ENCODE measurements around the gene DDI2.

GRCh38 chr1:15704526-15705183 is 87.4 kb downstream of the DDI2 start:
- TF ChIP-seq CTCF (IDR thresholded peaks at IDR 0.05; ENCODE audit: poor library complexity) (no peak), EZH2 (IDR thresholded peaks at IDR 0.05; ENCODE audit: borderline replicate concordance) (no peak), EZH2phosphoT487 (IDR thresholded peaks at IDR 0.05; ENCODE audit: low read depth, severe bottlenecking, unreplicated experiment) (no peak)
